Ovary (tissue), 9 donors: ENCODE data around the gene PIGK. TPM values are rescaled to one million over a fixed set of nuclear protein-coding genes. Genes with fewer than 3 reads are reported as not detected.

Experiments used
- DNase-seq, 5 donors: peaks; one replicate each; pipeline ENCODE4 v3.0.0-alpha.2; 2019 to 2020
- H3K27ac ChIP-seq, 2 donors: fragments of 200-600 bp; one replicate each; pipeline versions ENCODE4 v1.5.1 to v1.8.0; 2019 to 2022
- H3K27me3 ChIP-seq: fragments of 200-600 bp; one replicate; pipeline ENCODE4 v1.8.0; 2022
- H3K36me3 ChIP-seq: fragments of 200-600 bp; sonication (generic); one replicate; pipeline ENCODE4 v1.5.1; 2019
- H3K4me1 ChIP-seq: one replicate; pipeline ENCODE4 v1.8.1; 2013; ENCODE audit warnings: mild to moderate bottlenecking, moderate library complexity; ENCODE audit not compliant: insufficient read depth
- H3K4me3 ChIP-seq: fragments of 200-600 bp; sonication (generic); one replicate; pipeline ENCODE4 v1.5.1; 2017
- H3K9me3 ChIP-seq, 2 donors: fragments of 200-600 bp in 1 of 2; sonication (generic) in 1 of 2; one replicate each; pipeline versions ENCODE4 v1.5.1 to v1.8.1; 2013 to 2019; ENCODE audit warnings: mild to moderate bottlenecking in 1 of 2, moderate library complexity in 1 of 2
- EP300 ChIP-seq: sonication (generic); formaldehyde crosslinking; IDR thresholded peaks from one replicate; pipeline ENCODE4 v1.6.1; 2017; ENCODE audit warnings: antibody characterized with exemption
- POLR2A ChIP-seq: fragments of 450-650 bp; IDR thresholded peaks from one replicate; pipeline ENCODE4 v1.6.1; 2017; ENCODE audit warnings: antibody characterized with exemption, mild to moderate bottlenecking, moderate library complexity
- WGBS, 3 donors: extraction: QIAGEN DNeasy Blood & Tissue Kit in 1 of 3; methylation state at CpG; one replicate each; pipeline versions ENCODE4 v1.1.5 to v1.1.7; 2013 to 2017; 5-methylcytosine and 5-hydroxymethylcytosine counted together
- intact Hi-C, 4 donors: fragments of 100-400 bp; cut with DNase I; formaldehyde crosslinking; loops; one replicate each; pipeline versions ENCODE4 v1.11.0 to v1.15.1; 2022 to 2023
- polyA plus RNA-seq, 2 donors: library from polyadenylated mRNA; stranded (reverse); fragments of 200-250 nt in 1 of 2; fragments of 350-450 nt in 1 of 2; fragmentation: Illumina TruSeq in 1 of 2; extraction: RNeasy Lipid Tissue Mini Kit (QIAGEN cat#74804) in 1 of 2; gene quantifications; one replicate each; pipeline ENCODE4 v1.2.3, GENCODE V29; 2013 to 2014
- total RNA-seq, 7 donors: library from RNA; depleted of rRNA in 2 of 7; stranded (reverse); fragments of >200 nt in 2 of 7; fragmentation: NEBNext Ultra II Directional in 3 of 7; extraction: Animal tissue kit (Norgen Biotek cat#: 25700) in 3 of 7; gene quantifications; one replicate each; pipeline versions ENCODE4 v1.1.0 to v1.2.4, GENCODE V29; 2016 to 2023
- TF ChIP-seq, protein P1 (sequence below), 3 donors: fragments of 450-650 bp in 2 of 3; fragments of 200-600 bp in 1 of 3; IDR thresholded peaks; one replicate each; pipeline versions ENCODE4 v1.5.1 to v1.8.0; 2016 to 2022; ENCODE audit warnings: antibody characterized with exemption in 3 of 3, mild to moderate bottlenecking in 1 of 3
- donor health status: DM: no; HTN: no; CAD: no; lungs with moderate emphysema.
- donor health status: DM: no; HTN: no; CAD: no.
- donor health status: Bipolar disorder and iron deficiency.
- donor health status: DM: yes; HTN: yes; CAD: no.
- donor health status: DM: no; HTN: no; CAD: no.
- donor health status: DM: yes; HTN: yes; CAD: no.

PIGK gene
- total and polyA plus RNA-seq, 9 donors: 11.1 to 34.7 (median 19.9) TPM

DNA sequence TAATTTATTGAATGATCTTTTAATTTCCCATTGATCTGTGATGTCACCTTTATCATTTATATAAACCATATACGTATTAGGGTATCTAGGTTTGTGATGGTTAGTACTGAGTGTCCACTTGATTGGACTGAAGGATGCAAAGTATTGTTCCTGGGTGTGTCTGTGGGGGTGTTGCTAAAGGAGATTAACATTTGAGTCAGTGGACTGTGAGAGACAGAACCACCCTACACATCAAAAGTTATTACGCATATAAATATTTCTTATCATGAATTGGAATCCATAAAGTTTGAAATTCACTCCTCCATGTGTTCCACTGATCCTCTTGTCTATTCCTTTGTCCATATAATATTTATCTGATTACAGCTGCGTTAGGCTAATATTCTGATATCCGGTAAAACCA, 100.5 kb downstream of the PIGK start:
- no peak for TF ChIP-seq POLR2A
- TF ChIP-seq, protein P1, sequence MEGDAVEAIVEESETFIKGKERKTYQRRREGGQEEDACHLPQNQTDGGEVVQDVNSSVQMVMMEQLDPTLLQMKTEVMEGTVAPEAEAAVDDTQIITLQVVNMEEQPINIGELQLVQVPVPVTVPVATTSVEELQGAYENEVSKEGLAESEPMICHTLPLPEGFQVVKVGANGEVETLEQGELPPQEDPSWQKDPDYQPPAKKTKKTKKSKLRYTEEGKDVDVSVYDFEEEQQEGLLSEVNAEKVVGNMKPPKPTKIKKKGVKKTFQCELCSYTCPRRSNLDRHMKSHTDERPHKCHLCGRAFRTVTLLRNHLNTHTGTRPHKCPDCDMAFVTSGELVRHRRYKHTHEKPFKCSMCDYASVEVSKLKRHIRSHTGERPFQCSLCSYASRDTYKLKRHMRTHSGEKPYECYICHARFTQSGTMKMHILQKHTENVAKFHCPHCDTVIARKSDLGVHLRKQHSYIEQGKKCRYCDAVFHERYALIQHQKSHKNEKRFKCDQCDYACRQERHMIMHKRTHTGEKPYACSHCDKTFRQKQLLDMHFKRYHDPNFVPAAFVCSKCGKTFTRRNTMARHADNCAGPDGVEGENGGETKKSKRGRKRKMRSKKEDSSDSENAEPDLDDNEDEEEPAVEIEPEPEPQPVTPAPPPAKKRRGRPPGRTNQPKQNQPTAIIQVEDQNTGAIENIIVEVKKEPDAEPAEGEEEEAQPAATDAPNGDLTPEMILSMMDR (IDR thresholded peaks at IDR 0.05): no peak
- no peak for DNase-seq
- no peaks in the 10 kb centered on the region for H3K27me3 ChIP-seq
- H3K36me3 ChIP-seq: no peaks in the 10 kb centered on the region
- H3K4me1 ChIP-seq: no peaks in the 10 kb centered on the region
- H3K4me3 ChIP-seq: no peak overlapping the region
- no peak overlapping the region for H3K27ac ChIP-seq
- WGBS, 3 donors: 96 to 97% (median 96%) methylated on average over 4 of the region's 4 CpGs
- intact Hi-C loops: no loop called here
- H3K9me3 ChIP-seq: no peaks in the 10 kb centered on the region

DNA sequence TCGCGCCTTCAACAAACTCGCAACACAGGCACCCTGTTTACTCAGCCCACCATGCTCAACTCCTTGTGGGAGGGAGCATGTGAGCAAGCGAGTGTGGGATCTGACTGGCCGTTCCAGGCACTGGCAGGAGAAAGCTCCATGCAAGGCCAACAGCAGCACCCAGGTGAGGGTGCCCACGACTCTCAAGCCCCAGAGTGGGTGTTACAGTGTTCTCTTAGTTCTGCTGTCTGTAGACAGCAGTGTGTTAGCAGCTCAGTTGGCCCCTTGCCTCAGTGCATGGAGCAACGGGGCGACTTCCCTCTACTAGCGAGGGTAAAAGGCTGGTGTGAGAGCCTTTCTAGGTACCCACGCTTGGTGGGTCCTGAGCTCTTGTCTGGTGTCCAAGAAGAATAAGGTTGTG, 114.6 kb downstream of the PIGK start:
- 93 to 95% (median 94%) methylated on average over 10 of the region's 10 CpGs for WGBS, 3 donors
- Histone ChIP-seq H3K27me3 (no peaks in the 10 kb centered on the region), H3K27ac (no peak overlapping the region), H3K4me3 (no peak overlapping the region), H3K36me3 (no peaks in the 10 kb centered on the region), H3K4me1 (no peaks in the 10 kb centered on the region), H3K9me3 (no peaks in the 10 kb centered on the region)
- DNase-seq: no peak
- intact Hi-C loops: no loop called here
- TF ChIP-seq, protein P1 (IDR thresholded peaks at IDR 0.05): no peak
- TF ChIP-seq POLR2A (no peak), EP300 (no peak)

DNA sequence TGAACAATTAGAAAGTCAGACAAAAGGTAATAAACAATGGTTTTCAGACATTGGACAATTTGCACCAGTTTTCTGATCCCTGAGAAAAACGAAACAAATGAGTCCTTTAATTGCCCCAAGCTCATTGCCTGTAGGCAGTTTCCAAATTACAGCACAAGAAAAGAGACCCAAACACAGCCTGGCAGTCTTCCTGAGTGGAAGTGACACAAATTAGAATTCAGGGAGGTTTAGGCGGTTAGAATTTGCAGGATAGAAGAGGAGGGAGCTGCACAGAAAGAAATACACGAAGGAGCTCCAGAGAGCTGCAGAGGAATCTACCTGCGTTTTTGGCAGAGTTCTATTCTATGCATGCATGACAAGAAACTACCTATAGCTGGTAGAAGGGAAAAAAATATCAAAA, 115.7 kb downstream of the PIGK start:
- no peaks in the 10 kb centered on the region for H3K27me3 ChIP-seq
- no peaks in the 10 kb centered on the region for H3K4me1 ChIP-seq
- 74 to 86% (median 83%) methylated on average over 4 of the region's 4 CpGs for WGBS, 3 donors
- no peak overlapping the region for H3K27ac ChIP-seq
- H3K9me3 ChIP-seq: no peaks in the 10 kb centered on the region
- no peaks in the 10 kb centered on the region for H3K36me3 ChIP-seq
- no peak for DNase-seq
- TF ChIP-seq EP300 (no peak), POLR2A (no peak)
- TF ChIP-seq, protein P1 (IDR thresholded peaks at IDR 0.05): no peak
- intact Hi-C loops: no loop called here
- no peak overlapping the region for H3K4me3 ChIP-seq

DNA sequence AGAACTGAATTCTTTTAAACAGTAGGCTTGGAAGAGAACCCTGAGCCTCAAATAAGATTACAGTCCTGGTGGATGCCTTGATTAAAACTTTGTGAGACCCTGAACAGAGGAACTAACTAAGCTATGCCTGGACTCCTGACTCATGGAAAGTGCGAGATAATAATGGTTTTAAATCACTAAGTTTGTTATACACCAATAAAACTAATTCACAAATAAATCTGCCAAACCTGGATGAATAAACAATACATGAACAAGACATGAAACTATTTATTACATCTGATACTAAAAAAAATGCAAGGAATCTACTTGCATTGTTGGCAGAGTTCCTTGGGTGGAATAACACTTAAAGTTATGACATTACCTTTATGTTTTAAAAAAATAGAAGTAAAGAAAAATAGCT, 118.4 kb downstream of the PIGK start:
- H3K27me3 ChIP-seq: no peaks in the 10 kb centered on the region
- no peak for DNase-seq
- H3K4me1 ChIP-seq: no peaks in the 10 kb centered on the region
- H3K4me3 ChIP-seq: no peak overlapping the region
- 79 to 92% (median 88%) methylated on average over 1 of the region's 1 CpG for WGBS, 3 donors
- intact Hi-C loops: no loop called here
- H3K27ac ChIP-seq: no peak overlapping the region
- H3K9me3 ChIP-seq: no peaks in the 10 kb centered on the region
- H3K36me3 ChIP-seq: no peaks in the 10 kb centered on the region
- TF ChIP-seq EP300 (no peak), POLR2A (no peak)
- TF ChIP-seq, protein P1 (IDR thresholded peaks at IDR 0.05): no peak
